HL-60 (cell line): ENCODE data around the gene SEBOX.

ENCODE experiments used
- TF ChIP-seq, protein P1 (sequence below): IDR thresholded peaks from 2 replicates; pipeline ENCODE4 v1.6.1; 2012; ENCODE audit warnings: low read depth; ENCODE audit not compliant: insufficient replicate concordance
- TF ChIP-seq, protein P2 (sequence below): IDR thresholded peaks from one replicate; pipeline ENCODE4 v1.5.1; 2011; ENCODE audit warnings: low read length, control low read depth, inconsistent platforms; ENCODE audit not compliant: insufficient read depth

DNA sequence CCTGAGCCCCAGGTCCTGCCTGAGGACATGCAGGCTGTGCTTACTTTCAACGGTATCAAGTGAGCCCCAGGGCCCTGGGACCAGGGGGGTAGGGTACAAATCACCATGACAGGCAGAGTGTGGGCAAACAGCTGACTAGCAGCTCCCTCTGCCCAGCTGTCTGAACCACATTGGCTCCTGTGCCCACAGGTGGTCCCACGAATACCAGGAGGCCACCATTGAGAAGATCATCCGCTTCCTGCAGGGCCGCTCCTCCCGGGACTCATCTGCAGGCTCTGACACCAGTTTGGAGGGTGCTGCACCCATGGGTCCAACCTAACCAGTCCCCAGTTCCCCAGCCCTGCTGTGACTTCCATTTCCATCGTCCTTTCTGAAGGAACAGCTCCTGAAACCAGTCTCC, 31.0 kb upstream of the SEBOX start:
- TF ChIP-seq, protein P1, sequence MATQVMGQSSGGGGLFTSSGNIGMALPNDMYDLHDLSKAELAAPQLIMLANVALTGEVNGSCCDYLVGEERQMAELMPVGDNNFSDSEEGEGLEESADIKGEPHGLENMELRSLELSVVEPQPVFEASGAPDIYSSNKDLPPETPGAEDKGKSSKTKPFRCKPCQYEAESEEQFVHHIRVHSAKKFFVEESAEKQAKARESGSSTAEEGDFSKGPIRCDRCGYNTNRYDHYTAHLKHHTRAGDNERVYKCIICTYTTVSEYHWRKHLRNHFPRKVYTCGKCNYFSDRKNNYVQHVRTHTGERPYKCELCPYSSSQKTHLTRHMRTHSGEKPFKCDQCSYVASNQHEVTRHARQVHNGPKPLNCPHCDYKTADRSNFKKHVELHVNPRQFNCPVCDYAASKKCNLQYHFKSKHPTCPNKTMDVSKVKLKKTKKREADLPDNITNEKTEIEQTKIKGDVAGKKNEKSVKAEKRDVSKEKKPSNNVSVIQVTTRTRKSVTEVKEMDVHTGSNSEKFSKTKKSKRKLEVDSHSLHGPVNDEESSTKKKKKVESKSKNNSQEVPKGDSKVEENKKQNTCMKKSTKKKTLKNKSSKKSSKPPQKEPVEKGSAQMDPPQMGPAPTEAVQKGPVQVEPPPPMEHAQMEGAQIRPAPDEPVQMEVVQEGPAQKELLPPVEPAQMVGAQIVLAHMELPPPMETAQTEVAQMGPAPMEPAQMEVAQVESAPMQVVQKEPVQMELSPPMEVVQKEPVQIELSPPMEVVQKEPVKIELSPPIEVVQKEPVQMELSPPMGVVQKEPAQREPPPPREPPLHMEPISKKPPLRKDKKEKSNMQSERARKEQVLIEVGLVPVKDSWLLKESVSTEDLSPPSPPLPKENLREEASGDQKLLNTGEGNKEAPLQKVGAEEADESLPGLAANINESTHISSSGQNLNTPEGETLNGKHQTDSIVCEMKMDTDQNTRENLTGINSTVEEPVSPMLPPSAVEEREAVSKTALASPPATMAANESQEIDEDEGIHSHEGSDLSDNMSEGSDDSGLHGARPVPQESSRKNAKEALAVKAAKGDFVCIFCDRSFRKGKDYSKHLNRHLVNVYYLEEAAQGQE, result no peak
- TF ChIP-seq, protein P2, sequence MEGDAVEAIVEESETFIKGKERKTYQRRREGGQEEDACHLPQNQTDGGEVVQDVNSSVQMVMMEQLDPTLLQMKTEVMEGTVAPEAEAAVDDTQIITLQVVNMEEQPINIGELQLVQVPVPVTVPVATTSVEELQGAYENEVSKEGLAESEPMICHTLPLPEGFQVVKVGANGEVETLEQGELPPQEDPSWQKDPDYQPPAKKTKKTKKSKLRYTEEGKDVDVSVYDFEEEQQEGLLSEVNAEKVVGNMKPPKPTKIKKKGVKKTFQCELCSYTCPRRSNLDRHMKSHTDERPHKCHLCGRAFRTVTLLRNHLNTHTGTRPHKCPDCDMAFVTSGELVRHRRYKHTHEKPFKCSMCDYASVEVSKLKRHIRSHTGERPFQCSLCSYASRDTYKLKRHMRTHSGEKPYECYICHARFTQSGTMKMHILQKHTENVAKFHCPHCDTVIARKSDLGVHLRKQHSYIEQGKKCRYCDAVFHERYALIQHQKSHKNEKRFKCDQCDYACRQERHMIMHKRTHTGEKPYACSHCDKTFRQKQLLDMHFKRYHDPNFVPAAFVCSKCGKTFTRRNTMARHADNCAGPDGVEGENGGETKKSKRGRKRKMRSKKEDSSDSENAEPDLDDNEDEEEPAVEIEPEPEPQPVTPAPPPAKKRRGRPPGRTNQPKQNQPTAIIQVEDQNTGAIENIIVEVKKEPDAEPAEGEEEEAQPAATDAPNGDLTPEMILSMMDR, result no peak
